ENCODE measurements around the gene ACOXL.
"Not testable (repeated sequence)": the region's sequence is repeated elsewhere in the genome, so short reads cannot be mapped to it uniquely, and the experiment has no call there.

Gene ACOXL

DNA sequence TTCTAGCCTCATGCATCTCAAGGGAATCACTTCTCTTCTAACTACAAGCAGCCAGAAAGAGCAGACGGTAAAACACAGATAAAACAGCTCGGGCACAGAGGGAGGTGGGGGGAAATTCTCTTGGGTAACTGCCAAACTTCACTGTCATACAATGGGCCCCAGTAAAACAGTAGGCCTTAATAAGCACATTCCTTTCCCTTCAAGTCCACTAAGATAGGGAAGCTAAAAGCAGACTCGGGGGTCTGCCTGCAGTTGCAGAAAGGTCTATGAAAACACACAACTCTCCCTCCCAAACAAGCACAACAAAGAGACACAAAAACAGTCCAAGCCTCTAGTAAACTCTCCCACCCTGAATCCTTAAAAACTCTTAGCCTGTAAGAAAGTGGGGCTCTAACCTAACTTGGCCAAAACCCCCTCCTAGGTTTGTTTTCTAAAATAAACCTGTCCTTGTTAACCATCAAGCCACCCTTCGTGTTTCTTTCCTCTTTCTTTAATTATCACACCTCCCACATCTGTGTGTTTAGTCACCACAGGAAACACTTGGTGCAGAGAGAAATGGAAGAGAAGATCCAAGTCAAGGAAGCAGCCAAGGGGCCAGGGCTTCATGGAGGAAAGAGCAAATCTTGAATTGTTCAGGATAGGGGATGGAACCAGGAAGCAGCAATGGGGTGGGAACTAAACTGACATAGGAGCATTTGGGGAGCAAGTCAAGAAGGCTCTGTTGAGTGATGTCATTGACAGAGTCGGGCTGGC lies 37.1 kb upstream of the ACOXL start:
- H3K23ac ChIP-seq (ENCODE audit: low read length in 2 of 2); H3K4me1 ChIP-seq (ENCODE audit: control insufficient read depth, insufficient read depth, low read depth, low read length); H3K18ac ChIP-seq (ENCODE audit: low read depth in 1 of 2, low read length in 2 of 2); H3K14ac ChIP-seq (ENCODE audit: low read length in 2 of 2); H3K79me1 ChIP-seq (replicated peaks; ENCODE audit: low read length, poor library complexity, severe bottlenecking); H4K91ac ChIP-seq (ENCODE audit: low read length); H3K27ac ChIP-seq (ENCODE audit: low read length, poor library complexity, severe bottlenecking); H3K9me3 ChIP-seq (ENCODE audit: control insufficient read depth, low read length); H2AK5ac ChIP-seq (ENCODE audit: low read length, severe bottlenecking); H2BK120ac ChIP-seq (ENCODE audit: low read depth, low read length); H3K4ac ChIP-seq (ENCODE audit: low read depth in 1 of 2, low read length in 2 of 2); H3K4me3 ChIP-seq (ENCODE audit: insufficient read depth in 1 of 2, low read depth in 1 of 2, low read length in 2 of 2); H3K4me2 ChIP-seq (ENCODE audit: low read length, poor library complexity, severe bottlenecking); H2BK5ac ChIP-seq (ENCODE audit: low read depth, low read length, poor library complexity, severe bottlenecking); H3K9ac ChIP-seq (ENCODE audit: low read length); H2AFZ ChIP-seq (ENCODE audit: low read depth, low read length); DNase-seq; H4K8ac ChIP-seq (ENCODE audit: low read length); H3K36me3 ChIP-seq (ENCODE audit: control insufficient read depth in 1 of 2, insufficient read depth in 2 of 2, low read depth in 1 of 2, low read length in 2 of 2); H2BK12ac ChIP-seq (ENCODE audit: low read length in 2 of 2); H2BK15ac ChIP-seq (ENCODE audit: low read depth, poor library complexity, severe bottlenecking): not testable (repeated sequence)
- H3K27me3 ChIP-seq (ENCODE audit: control insufficient read depth in 1 of 2, insufficient read depth in 1 of 2, low read length in 2 of 2) = peaks cover 30 to 41% of the 10 kb centered on the region in 2 experiments
- 13% methylated on average over 3 of the region's 5 CpGs for WGBS

DNA sequence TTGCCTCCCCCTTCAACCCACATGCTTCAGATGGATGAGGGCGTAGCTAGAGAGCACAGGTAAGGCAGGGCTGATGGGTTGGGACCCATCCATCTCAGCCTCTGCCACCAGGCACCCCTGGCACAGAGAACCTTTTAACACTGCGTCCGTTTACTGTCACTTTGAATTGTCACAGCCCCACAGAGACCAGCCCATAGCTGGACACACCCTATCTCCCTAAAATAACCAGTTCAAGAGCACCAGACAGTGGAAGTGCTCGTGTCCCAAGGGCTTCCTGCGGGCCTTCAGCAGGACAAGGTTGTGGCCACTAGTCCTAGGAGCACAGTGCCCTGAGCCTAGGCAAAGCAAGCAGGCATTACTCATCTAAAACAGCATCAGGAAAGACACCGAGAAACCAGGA lies 34.1 kb upstream of the ACOXL start:
- H2BK12ac ChIP-seq (ENCODE audit: low read length in 2 of 2); H2AK5ac ChIP-seq (ENCODE audit: low read length, severe bottlenecking); H3K4me1 ChIP-seq (ENCODE audit: control insufficient read depth, insufficient read depth, low read depth, low read length); H2BK5ac ChIP-seq (ENCODE audit: low read depth, low read length, poor library complexity, severe bottlenecking); H3K36me3 ChIP-seq (ENCODE audit: control insufficient read depth in 1 of 2, insufficient read depth in 2 of 2, low read depth in 1 of 2, low read length in 2 of 2); DNase-seq; H3K4ac ChIP-seq (ENCODE audit: low read depth in 1 of 2, low read length in 2 of 2); H3K18ac ChIP-seq (ENCODE audit: low read depth in 1 of 2, low read length in 2 of 2); H3K23ac ChIP-seq (ENCODE audit: low read length in 2 of 2); H3K4me3 ChIP-seq (ENCODE audit: insufficient read depth in 1 of 2, low read depth in 1 of 2, low read length in 2 of 2); H3K4me2 ChIP-seq (ENCODE audit: low read length, poor library complexity, severe bottlenecking); H4K8ac ChIP-seq (ENCODE audit: low read length); H3K9ac ChIP-seq (ENCODE audit: low read length); H3K14ac ChIP-seq (ENCODE audit: low read length in 2 of 2); H4K91ac ChIP-seq (ENCODE audit: low read length); H2BK120ac ChIP-seq (ENCODE audit: low read depth, low read length); H3K9me3 ChIP-seq (ENCODE audit: control insufficient read depth, low read length); H2AFZ ChIP-seq (ENCODE audit: low read depth, low read length); H3K79me1 ChIP-seq (replicated peaks; ENCODE audit: low read length, poor library complexity, severe bottlenecking); H2BK15ac ChIP-seq (ENCODE audit: low read depth, poor library complexity, severe bottlenecking); H3K27ac ChIP-seq (ENCODE audit: low read length, poor library complexity, severe bottlenecking): not testable (repeated sequence)
- no CpG with 5 or more reads among the region's 6 CpGs for WGBS
- H3K27me3 ChIP-seq (ENCODE audit: control insufficient read depth in 1 of 2, insufficient read depth in 1 of 2, low read length in 2 of 2) = peaks cover 18 to 34% of the 10 kb centered on the region in 2 experiments

DNA sequence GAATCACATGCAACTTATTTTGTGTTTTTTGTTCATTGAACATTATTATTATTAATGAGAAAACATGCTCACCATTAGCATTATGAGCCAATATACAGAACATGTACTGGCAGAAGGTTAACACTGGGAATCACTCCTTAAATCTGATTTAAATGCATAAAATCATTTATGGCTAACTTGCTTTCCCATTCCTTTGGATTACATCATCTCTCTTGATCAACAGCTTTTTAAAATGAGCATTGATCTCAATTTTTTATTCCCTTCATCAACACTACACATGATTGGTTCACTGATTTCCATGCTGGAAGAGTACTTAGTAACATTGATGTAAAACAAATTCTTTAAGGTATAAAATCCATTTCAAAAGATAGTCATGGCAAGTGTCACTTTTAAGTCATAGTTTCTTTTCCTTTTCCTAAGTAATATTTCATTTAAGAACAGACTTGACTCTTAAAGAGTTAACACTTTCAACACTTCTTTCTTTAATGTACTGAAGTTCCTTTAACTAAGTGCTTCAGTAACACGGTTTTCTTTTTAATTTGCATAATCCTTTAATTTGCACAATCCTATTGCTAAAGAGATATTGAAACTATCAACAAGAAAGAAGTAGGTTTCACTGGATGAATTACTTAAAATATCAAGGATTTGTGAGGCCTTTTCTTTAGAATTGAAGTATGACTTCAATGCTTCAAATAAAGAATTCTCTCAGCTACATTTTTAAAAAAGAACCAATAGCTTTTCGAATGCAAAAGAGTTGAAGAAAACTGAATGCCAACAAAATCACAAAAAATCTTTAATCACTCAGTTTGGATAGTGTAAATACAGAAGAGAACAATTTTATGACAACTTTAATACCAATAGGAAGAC lies 29.6 kb upstream of the ACOXL start:
- Histone ChIP-seq H3K23ac (ENCODE audit: low read length in 2 of 2) (no peak overlapping the region), H3K27ac (ENCODE audit: low read length, poor library complexity, severe bottlenecking) (no peak overlapping the region), H3K4ac (ENCODE audit: low read depth in 1 of 2, low read length in 2 of 2) (no peak overlapping the region), H3K36me3 (ENCODE audit: control insufficient read depth in 1 of 2, insufficient read depth in 2 of 2, low read depth in 1 of 2, low read length in 2 of 2) (no peaks in the 10 kb centered on the region), H4K91ac (ENCODE audit: low read length) (no peak overlapping the region), H2BK15ac (ENCODE audit: low read depth, poor library complexity, severe bottlenecking) (no peak overlapping the region), H3K18ac (ENCODE audit: low read depth in 1 of 2, low read length in 2 of 2) (no peak overlapping the region), H2BK120ac (ENCODE audit: low read depth, low read length) (no peak overlapping the region), H3K14ac (ENCODE audit: low read length in 2 of 2) (no peak overlapping the region), H4K8ac (ENCODE audit: low read length) (no peak overlapping the region), H2BK5ac (ENCODE audit: low read depth, low read length, poor library complexity, severe bottlenecking) (no peak overlapping the region), H3K4me3 (ENCODE audit: insufficient read depth in 1 of 2, low read depth in 1 of 2, low read length in 2 of 2) (no peak overlapping the region), H3K9ac (ENCODE audit: low read length) (no peak overlapping the region), H3K9me3 (ENCODE audit: control insufficient read depth, low read length) (no peaks in the 10 kb centered on the region), H3K27me3 (ENCODE audit: control insufficient read depth in 1 of 2, insufficient read depth in 1 of 2, low read length in 2 of 2) (peaks cover 16 to 31% of the 10 kb centered on the region in 2 experiments), H2AFZ (ENCODE audit: low read depth, low read length) (no peak overlapping the region), H3K4me1 (ENCODE audit: control insufficient read depth, insufficient read depth, low read depth, low read length) (no peaks in the 10 kb centered on the region), H2AK5ac (ENCODE audit: low read length, severe bottlenecking) (no peak overlapping the region), H2BK12ac (ENCODE audit: low read length in 2 of 2) (no peak overlapping the region), H3K79me1 (replicated peaks; ENCODE audit: low read length, poor library complexity, severe bottlenecking) (no peaks in the 10 kb centered on the region), H3K4me2 (ENCODE audit: low read length, poor library complexity, severe bottlenecking) (no peak overlapping the region)
- WGBS = no CpG with 5 or more reads among the region's 2 CpGs
- DNase-seq = no peak

DNA sequence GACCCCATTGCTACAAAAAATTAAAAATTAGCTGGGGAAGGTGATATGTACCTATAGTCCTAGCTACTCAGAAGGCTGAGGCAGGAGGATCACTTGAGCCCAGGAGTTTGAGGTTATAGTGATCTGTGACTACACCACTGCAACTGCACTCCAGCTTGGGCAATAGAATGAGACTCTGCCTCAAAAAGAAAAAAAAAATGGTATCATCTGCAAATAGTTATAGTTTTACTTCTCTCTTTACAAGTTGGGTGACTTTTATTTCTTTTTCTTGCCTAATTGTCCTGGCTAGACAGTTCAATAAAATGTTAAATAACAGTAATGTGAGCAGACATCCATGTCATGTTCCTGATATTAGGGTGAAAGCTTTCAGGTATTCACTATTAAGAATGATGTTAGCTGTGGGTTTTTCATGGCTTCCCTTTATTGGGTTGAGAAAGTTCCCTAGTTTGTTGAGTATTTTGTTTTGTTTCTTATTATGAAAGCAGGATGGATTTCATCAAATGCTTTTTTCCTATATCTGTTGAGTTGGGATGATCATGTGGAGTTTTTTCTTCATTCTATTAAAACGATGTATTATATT lies 24.9 kb upstream of the ACOXL start:
- Histone ChIP-seq H3K36me3 (ENCODE audit: control insufficient read depth in 1 of 2, insufficient read depth in 2 of 2, low read depth in 1 of 2, low read length in 2 of 2) (no peaks in the 10 kb centered on the region), H2BK12ac (ENCODE audit: low read length in 2 of 2) (no peak overlapping the region)

More for the DNA sequence above, 24.9 kb upstream of the ACOXL start:
- Histone ChIP-seq H2BK15ac (ENCODE audit: low read depth, poor library complexity, severe bottlenecking) (no peak overlapping the region), H3K9me3 (ENCODE audit: control insufficient read depth, low read length) (no peaks in the 10 kb centered on the region), H3K4me1 (ENCODE audit: control insufficient read depth, insufficient read depth, low read depth, low read length) (no peaks in the 10 kb centered on the region), H3K9ac (ENCODE audit: low read length) (no peak overlapping the region), H3K18ac (ENCODE audit: low read depth in 1 of 2, low read length in 2 of 2) (no peak overlapping the region), H4K91ac (ENCODE audit: low read length) (no peak overlapping the region), H3K27me3 (ENCODE audit: control insufficient read depth in 1 of 2, insufficient read depth in 1 of 2, low read length in 2 of 2) (peaks cover 33 to 36% of the 10 kb centered on the region in 2 experiments), H3K23ac (ENCODE audit: low read length in 2 of 2) (no peak overlapping the region), H2AFZ (ENCODE audit: low read depth, low read length) (no peak overlapping the region), H2BK5ac (ENCODE audit: low read depth, low read length, poor library complexity, severe bottlenecking) (no peak overlapping the region), H3K79me1 (replicated peaks; ENCODE audit: low read length, poor library complexity, severe bottlenecking) (no peaks in the 10 kb centered on the region), H3K27ac (ENCODE audit: low read length, poor library complexity, severe bottlenecking) (no peak overlapping the region), H3K4me3 (ENCODE audit: insufficient read depth in 1 of 2, low read depth in 1 of 2, low read length in 2 of 2) (no peak overlapping the region), H2BK120ac (ENCODE audit: low read depth, low read length) (no peak overlapping the region), H4K8ac (ENCODE audit: low read length) (no peak overlapping the region), H2AK5ac (ENCODE audit: low read length, severe bottlenecking) (no peak overlapping the region), H3K14ac (ENCODE audit: low read length in 2 of 2) (no peak overlapping the region), H3K4me2 (ENCODE audit: low read length, poor library complexity, severe bottlenecking) (no peak overlapping the region), H3K4ac (ENCODE audit: low read depth in 1 of 2, low read length in 2 of 2) (no peak overlapping the region)
- no peak for DNase-seq
- WGBS = no CpG with 5 or more reads among the region's 1 CpG

Measured in mesenchymal stem cell (in vitro differentiated cells and primary cell).